ENCODE measurements around the gene TFEB. TPM values are rescaled to one million over a fixed set of nuclear protein-coding genes. Genes with fewer than 3 reads are reported as not detected.

Gene TFEB
- total RNA-seq, 1 donor from 2014 or later: 36.5 TPM

DNA sequence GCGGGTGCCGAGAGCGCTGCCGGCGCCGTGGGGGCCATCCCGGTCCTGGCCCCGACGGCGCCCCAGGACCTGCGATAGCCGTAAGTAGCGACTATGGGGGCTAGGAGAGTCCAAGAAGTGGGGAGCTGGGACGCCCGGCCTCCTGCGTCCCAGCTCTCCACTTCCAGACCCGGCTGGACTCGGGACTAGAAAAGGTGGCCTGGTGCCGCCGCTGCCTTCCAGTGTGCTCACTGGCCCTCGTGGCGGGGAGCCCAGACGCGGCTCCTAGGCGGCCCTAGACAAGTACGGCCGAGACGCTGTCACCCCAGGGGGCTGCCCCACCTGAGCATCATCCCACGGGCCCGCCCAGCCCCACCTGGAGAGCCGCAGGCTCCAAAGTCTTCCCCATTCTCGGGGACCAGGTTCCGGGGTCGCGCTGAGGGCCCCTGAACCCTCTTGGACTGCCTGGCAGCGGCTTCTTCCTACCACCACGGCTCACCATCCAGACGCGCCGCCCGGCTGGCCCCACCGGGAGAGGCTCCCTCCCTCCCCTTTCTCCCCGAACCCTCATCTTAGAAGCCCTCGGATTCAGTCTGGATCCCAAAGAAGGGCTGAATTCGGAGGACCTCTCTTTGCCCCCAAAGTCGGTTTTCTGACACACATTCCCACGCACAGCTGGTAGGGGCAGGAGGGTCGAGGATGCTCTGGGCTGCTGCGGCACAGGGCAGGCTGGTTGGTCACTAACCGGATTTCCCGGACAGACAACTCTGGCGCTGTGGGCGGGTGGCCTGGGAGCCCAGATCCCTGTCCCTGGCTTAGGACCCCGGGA is 98.0 kb downstream of the TFEB start:
- H3K9me3 ChIP-seq: no peaks in the 10 kb centered on the region
- no peaks in the 10 kb centered on the region for H3K36me3 ChIP-seq
- peaks cover 23% of the 10 kb centered on the region for H3K4me1 ChIP-seq
- H3K27me3 ChIP-seq (ENCODE audit: low read depth): peaks cover 28% of the 10 kb centered on the region
- peak; percentile 48 for DNase-seq
- intact Hi-C loops (cut with DNase I): no loop called here
- H3K27ac ChIP-seq: peak overlapping the region; percentile 51
- peak; percentile 4 to 25 for ATAC-seq
- H3K4me3 ChIP-seq: peak overlapping the region; percentile 57
- no peak for TF ChIP-seq CTCF (IDR thresholded peaks at IDR 0.05)

GRCh38 chr6:41636833-41637193 is 98.6 kb downstream of the TFEB start:
- ATAC-seq (peak; percentile 73 to 90), DNase-seq (peak; percentile 71)
- Histone ChIP-seq H3K4me1 (peaks cover 23% of the 10 kb centered on the region), H3K4me3 (peak overlapping the region; percentile 57), H3K9me3 (no peaks in the 10 kb centered on the region), H3K27ac (no peak overlapping the region), H3K36me3 (no peaks in the 10 kb centered on the region), H3K27me3 (ENCODE audit: low read depth) (peaks cover 28% of the 10 kb centered on the region)
- intact Hi-C loops (cut with DNase I): no loop called here
- no peak for TF ChIP-seq CTCF (IDR thresholded peaks at IDR 0.05)

GRCh38 chr6:41635365-41635764 is 100.0 kb downstream of the TFEB start:
- no peak overlapping the region for H3K27ac ChIP-seq
- intact Hi-C loops (cut with DNase I): no loop called here

GRCh38 chr6:41634657-41635056 is 100.8 kb downstream of the TFEB start:
- Histone ChIP-seq H3K4me3 (no peak overlapping the region), H3K4me1 (peaks cover 23% of the 10 kb centered on the region), H3K36me3 (no peaks in the 10 kb centered on the region), H3K27me3 (ENCODE audit: low read depth) (peaks cover 23% of the 10 kb centered on the region), H3K9me3 (no peaks in the 10 kb centered on the region), H3K27ac (no peak overlapping the region)
- intact Hi-C loops (cut with DNase I): no loop called here
- ATAC-seq (no peak), DNase-seq (peak; percentile 27)
- no peak for TF ChIP-seq CTCF (IDR thresholded peaks at IDR 0.05)

More at GRCh38 chr6:41635365-41635764, 100.0 kb downstream of the TFEB start:
- Histone ChIP-seq H3K36me3 (no peaks in the 10 kb centered on the region), H3K27me3 (ENCODE audit: low read depth) (peaks cover 28% of the 10 kb centered on the region), H3K4me3 (no peak overlapping the region), H3K9me3 (no peaks in the 10 kb centered on the region), H3K4me1 (peaks cover 23% of the 10 kb centered on the region)
- no peak for ATAC-seq
- no peak for TF ChIP-seq CTCF (IDR thresholded peaks at IDR 0.05)
- peak; percentile 25 for DNase-seq

Other genes starting within 250 kb of the TFEB start
- gene FOXP4, start 189.2 kb downstream of the TFEB start, total RNA-seq: 30.0 TPM
- gene MDFI, start 97.1 kb downstream of the TFEB start, total RNA-seq: 10.6 TPM
- gene PGC, start 11.8 kb upstream of the TFEB start, total RNA-seq: 947 TPM
- gene FRS3, start 44.3 kb upstream of the TFEB start, total RNA-seq: 5.9 TPM
- gene PRICKLE4, start 45.2 kb upstream of the TFEB start, total RNA-seq: 12.1 TPM
- 134 TPM for gene TOMM6, start 52.1 kb upstream of the TFEB start, total RNA-seq
- gene USP49, start 159.8 kb upstream of the TFEB start, total RNA-seq: 3.9 TPM
- 12.6 TPM for gene MED20, start 185.5 kb upstream of the TFEB start, total RNA-seq
- 8.9 TPM for gene BYSL, start 185.9 kb upstream of the TFEB start, total RNA-seq
- 182 TPM for gene CCND3, start 206.2 kb upstream of the TFEB start, total RNA-seq

All from lower lobe of right lung (tissue), 2 donors.